Adipocyte (in vitro differentiated cells): ENCODE results near the gene SPAG8.

Experiments used
- DNase-seq: peaks from one replicate; pipeline ENCODE4 v3.0.0-alpha.2; 2015; ENCODE audit warnings: low read depth
- H3K27me3 ChIP-seq: replicated peaks from 2 replicates; pipeline ENCODE4 v1.7.0; 2013; ENCODE audit warnings: mild to moderate bottlenecking, low read length, moderate library complexity; ENCODE audit not compliant: control insufficient read depth, insufficient read depth
- H3K36me3 ChIP-seq: 2 replicates; pipeline ENCODE4 v1.7.0; 2013; ENCODE audit warnings: low read length, mild to moderate bottlenecking, moderate library complexity; ENCODE audit not compliant: control insufficient read depth, insufficient read depth, severe bottlenecking
- H3K4me1 ChIP-seq: 2 replicates; pipeline ENCODE4 v1.7.0; 2013; ENCODE audit warnings: mild to moderate bottlenecking, low read length, moderate library complexity; ENCODE audit not compliant: control insufficient read depth, insufficient read depth
- H3K4me3 ChIP-seq: 2 replicates; pipeline ENCODE4 v1.7.0; 2013; ENCODE audit warnings: mild to moderate bottlenecking, low read length, moderate library complexity
- H3K9ac ChIP-seq: 2 replicates; pipeline ENCODE4 v1.7.0; 2013; ENCODE audit warnings: mild to moderate bottlenecking, low read length, moderate library complexity
- H3K9me3 ChIP-seq: 2 replicates; pipeline ENCODE4 v1.7.0; 2013; ENCODE audit warnings: mild to moderate bottlenecking, low read length, moderate library complexity; ENCODE audit not compliant: control insufficient read depth

The SPAG8 gene

GRCh38 chr9:35847792-35848572 is 35.9 kb upstream of the SPAG8 start:
- peak; percentile 65 for DNase-seq
- H3K27me3 ChIP-seq = no peaks in the 10 kb centered on the region
- H3K9me3 ChIP-seq = no peaks in the 10 kb centered on the region
- peak overlapping the region; percentile 14 for H3K9ac ChIP-seq
- H3K4me3 ChIP-seq = no peak overlapping the region
- peaks cover 2% of the 10 kb centered on the region for H3K36me3 ChIP-seq
- H3K4me1 ChIP-seq = peaks cover 33% of the 10 kb centered on the region

DNA sequence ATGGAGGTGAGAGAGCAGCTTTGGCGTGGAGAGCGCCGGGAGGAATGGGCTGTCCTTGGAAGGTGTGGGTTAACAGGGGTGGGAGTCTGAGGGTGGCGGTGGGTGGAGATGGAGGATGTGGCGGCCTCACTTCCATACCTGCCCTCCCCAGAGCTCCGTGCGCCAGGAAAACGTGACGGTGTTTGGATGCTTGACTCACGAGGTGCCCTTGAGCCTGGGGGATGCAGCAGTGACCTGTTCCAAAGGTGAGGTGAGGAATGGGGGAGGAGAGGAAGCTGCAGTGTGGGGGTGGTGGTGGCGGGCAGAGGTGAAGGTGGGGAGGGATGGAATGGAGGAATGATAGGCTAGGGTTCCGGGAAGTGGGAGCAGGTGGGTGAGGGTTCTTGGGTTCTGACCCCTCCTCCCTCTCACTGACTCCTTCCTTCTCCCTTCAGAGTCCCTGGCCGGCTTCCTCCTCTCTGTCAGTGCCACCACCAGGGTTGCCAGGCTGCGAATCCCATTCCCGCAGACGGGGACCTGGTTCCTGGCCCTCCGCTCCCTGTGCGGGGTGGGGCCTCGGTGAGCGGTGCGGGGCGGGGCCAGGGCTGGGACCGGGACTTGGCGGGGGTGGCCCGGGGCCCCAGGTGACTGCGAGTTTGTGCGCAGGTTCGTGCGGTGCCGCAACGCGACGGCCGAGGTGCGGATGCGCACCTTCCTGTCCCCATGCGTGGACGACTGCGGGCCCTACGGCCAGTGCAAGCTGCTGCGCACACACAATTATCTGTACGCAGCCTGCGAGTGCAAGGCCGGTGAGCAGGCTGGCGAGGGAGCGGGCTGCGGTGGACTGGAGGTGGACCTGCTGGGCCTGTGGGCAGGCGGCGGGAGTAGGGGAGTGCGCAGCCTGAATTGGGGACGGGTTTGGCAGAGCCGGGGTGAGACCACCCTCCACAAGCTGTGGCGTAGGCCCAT is 34.0 kb upstream of the SPAG8 start:
- no peaks in the 10 kb centered on the region for H3K9me3 ChIP-seq
- H3K36me3 ChIP-seq = peaks cover 2% of the 10 kb centered on the region
- no peak overlapping the region for H3K9ac ChIP-seq
- DNase-seq = no peak
- no peaks in the 10 kb centered on the region for H3K27me3 ChIP-seq
- no peak overlapping the region for H3K4me3 ChIP-seq
- H3K4me1 ChIP-seq = peaks cover 50% of the 10 kb centered on the region

DNA sequence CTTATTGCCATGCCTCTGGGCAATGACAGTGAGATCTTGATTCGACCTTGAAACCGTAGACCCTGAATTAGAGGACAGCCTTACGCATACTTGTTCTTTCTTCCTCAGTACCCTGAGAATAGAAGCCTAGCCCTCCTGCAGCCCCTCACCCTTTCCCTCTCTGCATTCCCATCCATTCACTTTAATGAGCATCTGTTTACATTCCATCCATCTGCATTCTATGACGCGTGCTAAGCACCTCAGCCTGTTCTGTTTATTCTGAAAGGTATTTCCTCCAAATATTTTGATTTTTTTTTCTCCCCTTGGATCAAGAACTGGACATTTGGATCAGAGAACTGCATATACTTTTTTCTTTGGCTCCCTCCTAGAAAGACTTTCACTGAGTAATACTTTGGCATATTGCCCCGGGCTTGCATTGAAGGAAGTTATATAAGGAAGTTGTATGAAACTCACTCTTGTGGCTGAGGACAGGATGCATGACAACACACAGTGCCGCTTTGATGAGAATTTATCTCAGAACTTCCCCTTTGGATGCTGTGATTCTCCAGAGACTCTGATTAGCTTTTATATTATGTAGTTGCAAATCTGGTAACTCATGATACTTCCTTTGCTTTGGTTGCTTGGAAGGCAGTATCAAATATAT is 32.7 kb upstream of the SPAG8 start:
- H3K9ac ChIP-seq = peak overlapping the region; percentile 25
- peak; percentile 94 for DNase-seq
- no peak overlapping the region for H3K4me3 ChIP-seq
- H3K9me3 ChIP-seq = no peaks in the 10 kb centered on the region
- peaks cover 2% of the 10 kb centered on the region for H3K36me3 ChIP-seq
- peaks cover 50% of the 10 kb centered on the region for H3K4me1 ChIP-seq
- no peaks in the 10 kb centered on the region for H3K27me3 ChIP-seq

- Histone ChIP-seq H3K27me3 (no peaks in the 10 kb centered on the region), H3K9me3 (no peaks in the 10 kb centered on the region), H3K4me3 (no peak overlapping the region), H3K9ac (no peak overlapping the region), H3K36me3 (peaks cover 2% of the 10 kb centered on the region), H3K4me1 (peaks cover 44% of the 10 kb centered on the region)
- no peak for DNase-seq
Observed at GRCh38 chr9:35842795-35843194, 30.7 kb upstream of the SPAG8 start.

GRCh38 chr9:35842020-35842745 is 30.1 kb upstream of the SPAG8 start:
- peaks cover 42% of the 10 kb centered on the region for H3K4me1 ChIP-seq
- H3K4me3 ChIP-seq = no peak overlapping the region
- H3K27me3 ChIP-seq = no peaks in the 10 kb centered on the region
- no peak for DNase-seq
- peaks cover 2% of the 10 kb centered on the region for H3K36me3 ChIP-seq
- no peak overlapping the region for H3K9ac ChIP-seq
- H3K9me3 ChIP-seq = no peaks in the 10 kb centered on the region

DNA sequence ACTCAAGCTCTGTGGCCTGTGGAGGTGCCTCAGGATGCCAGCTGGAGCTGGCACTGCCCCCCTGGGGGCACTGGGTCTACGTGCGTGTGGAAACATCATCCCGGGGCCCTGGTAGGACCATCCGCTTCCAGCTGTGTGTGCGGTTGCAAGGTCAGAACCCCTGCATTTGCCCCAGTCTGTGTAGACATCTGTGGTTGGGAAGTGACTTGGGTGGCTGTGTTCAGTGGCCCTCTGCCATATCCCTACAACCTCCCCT is 29.5 kb upstream of the SPAG8 start:
- peaks cover 42% of the 10 kb centered on the region for H3K4me1 ChIP-seq
- H3K9ac ChIP-seq = no peak overlapping the region
- H3K9me3 ChIP-seq = no peaks in the 10 kb centered on the region
- DNase-seq = no peak
- no peaks in the 10 kb centered on the region for H3K27me3 ChIP-seq
- no peak overlapping the region for H3K4me3 ChIP-seq
- H3K36me3 ChIP-seq = no peaks in the 10 kb centered on the region

GRCh38 chr9:35840881-35841644 is 29.0 kb upstream of the SPAG8 start:
- H3K4me3 ChIP-seq = no peak overlapping the region

DNA sequence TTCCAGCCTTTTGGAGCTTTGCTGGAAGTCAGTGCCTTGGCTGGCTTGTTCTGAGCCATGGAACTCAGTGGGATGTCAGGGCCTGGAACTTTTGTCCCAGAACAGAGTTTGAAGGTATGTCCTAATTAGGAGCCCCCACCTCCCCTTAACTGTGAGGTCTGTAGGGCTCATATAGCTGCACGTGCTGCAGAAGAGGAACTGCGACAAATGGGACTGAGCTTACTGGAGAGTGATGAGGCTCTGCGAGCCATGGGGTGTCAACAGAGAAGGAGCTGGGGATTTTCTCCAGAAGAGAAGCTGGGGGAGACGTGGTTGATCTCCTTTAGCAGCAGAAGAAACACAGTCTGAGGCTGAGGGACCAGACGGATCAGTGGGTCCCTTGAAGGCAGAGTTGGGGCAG is 27.9 kb upstream of the SPAG8 start:
- Histone ChIP-seq H3K9ac (no peak overlapping the region), H3K4me3 (no peak overlapping the region), H3K27me3 (no peaks in the 10 kb centered on the region), H3K4me1 (peaks cover 44% of the 10 kb centered on the region), H3K9me3 (no peaks in the 10 kb centered on the region), H3K36me3 (no peaks in the 10 kb centered on the region)
- no peak for DNase-seq

More at GRCh38 chr9:35840881-35841644, 29.0 kb upstream of the SPAG8 start:
- Histone ChIP-seq H3K4me1 (peaks cover 46% of the 10 kb centered on the region), H3K27me3 (no peaks in the 10 kb centered on the region), H3K9ac (no peak overlapping the region), H3K36me3 (no peaks in the 10 kb centered on the region), H3K9me3 (no peaks in the 10 kb centered on the region)
- DNase-seq = no peak

DNA sequence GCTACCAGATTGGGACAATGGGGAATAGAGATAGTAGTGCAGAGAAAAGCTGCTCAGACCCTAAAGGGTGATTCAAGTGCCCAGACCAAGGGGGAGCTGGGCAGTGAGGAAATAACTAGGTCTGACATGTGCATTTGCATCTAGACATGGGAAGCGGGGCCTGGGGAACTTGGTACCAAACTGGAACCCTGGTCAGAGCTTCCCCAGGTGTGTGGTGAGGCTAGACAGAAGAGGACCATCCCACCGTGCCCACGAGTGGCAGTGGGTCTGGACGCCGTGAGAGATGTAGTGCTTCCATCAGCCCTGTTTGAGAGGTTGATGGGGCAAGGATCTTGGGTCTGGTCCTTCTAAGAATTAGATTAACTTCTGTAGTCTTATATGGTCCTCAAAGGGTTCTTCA is 24.5 kb upstream of the SPAG8 start:
- DNase-seq = no peak
- Histone ChIP-seq H3K9me3 (no peaks in the 10 kb centered on the region), H3K4me3 (no peak overlapping the region), H3K4me1 (peaks cover 23% of the 10 kb centered on the region), H3K36me3 (no peaks in the 10 kb centered on the region), H3K9ac (no peak overlapping the region), H3K27me3 (no peaks in the 10 kb centered on the region)

DNA sequence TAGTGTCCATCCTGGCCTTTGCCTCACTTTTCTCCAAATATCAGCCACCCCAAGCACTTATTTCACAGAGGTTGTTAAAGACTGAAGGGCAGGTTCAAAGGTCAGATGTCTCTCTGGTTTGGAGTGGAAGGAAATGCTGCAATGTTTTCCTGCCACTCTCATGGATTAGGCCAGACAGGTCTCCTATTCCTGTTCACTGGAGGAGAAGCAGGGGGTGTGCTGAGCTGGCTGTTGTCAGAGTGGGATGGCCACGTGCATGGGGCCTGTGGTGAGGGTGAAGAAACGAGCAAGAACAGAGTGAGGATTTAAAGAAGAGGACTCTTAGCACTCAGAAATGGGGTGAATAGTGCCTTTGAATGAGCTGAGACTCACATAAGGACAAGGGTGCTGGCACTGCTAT is 23.7 kb upstream of the SPAG8 start:
- Histone ChIP-seq H3K9ac (no peak overlapping the region), H3K4me1 (peaks cover 20% of the 10 kb centered on the region), H3K4me3 (no peak overlapping the region), H3K9me3 (no peaks in the 10 kb centered on the region), H3K27me3 (no peaks in the 10 kb centered on the region), H3K36me3 (no peaks in the 10 kb centered on the region)
- DNase-seq = no peak
